K562 (cell line): ENCODE measurements around the gene NEDD8. TPM values are rescaled to one million over a fixed set of nuclear protein-coding genes. Genes with fewer than 3 reads are reported as not detected.

Experiments
- CBX8 ChIP-seq: fragments of 200-600 bp; sonication (generic); IDR thresholded peaks from 2 replicates; pipeline ENCODE4 v1.6.1; 2012; ENCODE audit warnings: borderline replicate concordance, mixed run types, low read depth, mild to moderate bottlenecking, moderate library complexity, mixed read lengths, low read length, control low read depth, inconsistent platforms; ENCODE audit not compliant: poor library complexity, severe bottlenecking; ENCODE audit errors: extremely low read depth
- CC2D1A ChIP-seq: fragments of 450-650 bp; IDR thresholded peaks from 2 replicates; pipeline ENCODE4 v1.6.1; 2017; ENCODE audit warnings: mild to moderate bottlenecking
- CCAR2 ChIP-seq: fragments of 200-400 bp; formaldehyde crosslinking; IDR thresholded peaks from 2 replicates; pipeline ENCODE4 v1.6.1; 2017; ENCODE audit warnings: mild to moderate bottlenecking, low read depth, low read length
- EP300 ChIP-seq: IDR thresholded peaks from 2 replicates; pipeline ENCODE4 v1.6.1; 2012; ENCODE audit warnings: low read length, improper control_type of control experiment
- ESRRB ChIP-seq: fragments of 250-450 bp; sonication (Bioruptor Pico); IDR thresholded peaks from 2 replicates; pipeline ENCODE4 v1.5.0; 2020; ENCODE audit warnings: mild to moderate bottlenecking, moderate library complexity, borderline replicate concordance
- ETV1 ChIP-seq: fragments of 450-650 bp; conservative IDR thresholded peaks from 2 replicates; pipeline ENCODE4 v1.6.1; 2016; ENCODE audit warnings: missing genetic modification characterization, control low read depth, low read depth, missing compliant biosample characterization
- KDM1A ChIP-seq, 2 experiments: fragments of 450-650 bp; IDR thresholded peaks; 2 replicates each; pipeline ENCODE4 v1.6.1; 2016; ENCODE audit warnings: mild to moderate bottlenecking in 2 of 2
- LEF1 ChIP-seq: fragments of 450-650 bp; IDR thresholded peaks from 2 replicates; pipeline ENCODE4 v1.6.1; 2016; ENCODE audit warnings: mild to moderate bottlenecking
- NFIC ChIP-seq: fragments of 450-650 bp; IDR thresholded peaks from 2 replicates; pipeline ENCODE4 v1.6.1; 2017; ENCODE audit warnings: mild to moderate bottlenecking, inconsistent platforms
- NFIX ChIP-seq: fragments of 250-450 bp; sonication (Bioruptor Pico); IDR thresholded peaks from 2 replicates; pipeline ENCODE4 v1.4.0; 2020; ENCODE audit warnings: low read depth, mild to moderate bottlenecking, moderate library complexity
- POLR2AphosphoS5 ChIP-seq: IDR thresholded peaks from 2 replicates; pipeline ENCODE4 v1.6.1; 2011; ENCODE audit warnings: mild to moderate bottlenecking, low read depth, low read length, moderate library complexity; ENCODE audit not compliant: control insufficient read depth, insufficient read depth
- SIX5 ChIP-seq, 2 experiments: IDR thresholded peaks; 2 replicates each; pipeline ENCODE4 v1.6.1; 2011; ENCODE audit warnings: low read length in 2 of 2, borderline replicate concordance in 1 of 2, low read depth in 1 of 2, mild to moderate bottlenecking in 1 of 2, moderate library complexity in 1 of 2; ENCODE audit not compliant: insufficient read depth in 1 of 2
- SRSF1 ChIP-seq: fragments of 200-400 bp; formaldehyde crosslinking; IDR thresholded peaks from 2 replicates; pipeline ENCODE4 v1.6.1; 2017; ENCODE audit warnings: mild to moderate bottlenecking, low read depth, low read length, moderate library complexity
- TAL1 ChIP-seq: fragments of 450-650 bp; IDR thresholded peaks from 2 replicates; pipeline ENCODE4 v1.6.1; 2016; ENCODE audit warnings: mild to moderate bottlenecking
- TGIF2 ChIP-seq: sonication (generic); formaldehyde crosslinking; IDR thresholded peaks from 2 replicates; pipeline ENCODE4 v1.8.1; 2022; ENCODE audit warnings: mild to moderate bottlenecking, missing genetic modification reagents, moderate library complexity
- ZNF282 ChIP-seq: sonication (generic); formaldehyde crosslinking; IDR thresholded peaks from 2 replicates; pipeline ENCODE4 v1.8.1; 2023; ENCODE audit warnings: missing genetic modification reagents
- ZNF354B ChIP-seq: fragments of 250-450 bp; sonication (Bioruptor Pico); IDR thresholded peaks from 2 replicates; pipeline ENCODE4 v1.4.0; 2020
- polyA plus RNA-seq, 8 experiments: library from polyadenylated mRNA; depleted of rRNA in 4 of 8; stranded (reverse) in 5 of 8; unstranded in 3 of 8; fragments of >200 nt; fragmentation: Nextera tagmentation in 2 of 8; fragmentation: Illumina TruSeq in 1 of 8; extraction: Ambion mirVana in 2 of 8; extraction: Trizol in 1 of 8; gene quantifications; 2 replicates each; pipeline versions ENCODE4 v1.2.1 to v1.2.3, GENCODE V29; 2011 to 2014; ENCODE audit warnings: inconsistent platforms in 1 of 8, missing spikeins in 1 of 8
- total RNA-seq, 7 experiments: library from RNA; depleted of rRNA in 6 of 7; stranded (reverse); fragments of >200 nt in 6 of 7; fragmentation: Illumina TruSeq in 2 of 7; extraction: Trizol in 2 of 7; gene quantifications; 2 replicates each; pipeline versions ENCODE4 v1.2.1 to v1.2.3, GENCODE V29; 2011 to 2021; ENCODE audit warnings: low replicate concordance in 1 of 7
- TF ChIP-seq, protein P1 (sequence below): fragments of 250-450 bp; sonication (Bioruptor Pico); IDR thresholded peaks from 2 replicates; pipeline ENCODE4 v1.4.0; 2020; ENCODE audit warnings: mild to moderate bottlenecking, moderate library complexity
- TF ChIP-seq, protein P2 (sequence below): sonication (generic); formaldehyde crosslinking; IDR thresholded peaks from 2 replicates; pipeline ENCODE4 v1.8.0; 2022; ENCODE audit warnings: mild to moderate bottlenecking, missing genetic modification reagents
- TF ChIP-seq, protein P3 (sequence below): sonication (generic); IDR thresholded peaks from 2 replicates; pipeline ENCODE4 v1.6.1; 2016

Gene NEDD8
- total and polyA plus RNA-seq, 9 of the 15 experiments (the other 6 are each of a cell fraction or from before 2014, with no cell fraction given), result 142 to 691 (median 260) TPM

DNA sequence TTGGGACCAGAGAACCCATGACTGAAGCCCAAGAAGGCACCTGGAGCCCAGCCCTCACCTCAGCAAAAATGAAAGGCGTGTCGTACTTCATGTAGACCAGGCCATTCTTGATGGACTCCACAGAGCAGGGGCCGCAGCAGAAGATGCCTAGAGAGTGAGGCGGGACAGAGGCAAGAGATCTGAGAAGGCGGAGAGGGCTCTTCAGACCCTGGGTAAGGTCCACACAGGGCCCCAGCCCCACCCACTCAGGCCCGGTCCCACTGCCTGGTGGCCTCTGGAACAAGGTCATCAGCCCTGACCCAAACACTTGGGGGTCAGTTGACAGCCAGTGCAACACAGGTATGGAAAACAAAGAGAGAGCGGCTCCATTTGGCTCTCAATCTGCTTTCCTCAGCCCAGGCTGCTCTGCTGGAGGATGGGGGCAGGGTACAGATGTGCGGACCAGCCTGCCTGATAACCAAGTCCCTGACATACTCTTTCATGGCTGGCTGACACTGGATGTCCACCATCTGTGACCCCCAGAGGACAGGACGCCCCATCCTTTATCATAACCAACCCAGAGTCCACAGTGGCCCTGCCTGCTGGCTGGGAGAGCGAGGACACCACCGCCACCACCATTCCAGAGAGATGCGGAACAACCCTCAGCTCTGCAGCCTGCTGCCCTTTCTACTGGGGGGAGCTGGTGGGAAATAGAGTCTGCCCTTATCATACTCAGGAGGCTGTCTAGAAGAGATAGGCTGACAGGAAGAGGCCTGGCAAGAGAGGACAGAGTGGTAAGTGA, 24.0 kb upstream of the NEDD8 start (continued):
- TF ChIP-seq POLR2AphosphoS5 (peak; percentile 81), TGIF2 (no peak), CC2D1A (peak; percentile 86; the same call in 1 of the 2 replicates), EP300 (peak; percentile 66; the same call in 1 of the 2 replicates), ZNF282 (CRISPR knock-in tag) (no peak), SRSF1 (no peak), KDM1A (IDR thresholded peaks at IDR 0.05) (peak; percentile 84 to 86), NFIX (CRISPR knock-in tag) (no peak), CCAR2 (no peak), TAL1 (peak; percentile 90), CBX8 (no peak), ZNF354B (CRISPR knock-in tag) (no peak), LEF1 (peak; percentile 73; the same call in 1 of the 2 replicates), SIX5 (IDR thresholded peaks at IDR 0.05; ENCODE audit: borderline replicate concordance in 1 of 2, insufficient read depth in 1 of 2, low read depth in 1 of 2, low read length in 2 of 2) (no peak), NFIC (peak; percentile 88), ETV1 (tag) (no peak), ESRRB (CRISPR knock-in tag) (no peak)
- TF ChIP-seq, protein P1, sequence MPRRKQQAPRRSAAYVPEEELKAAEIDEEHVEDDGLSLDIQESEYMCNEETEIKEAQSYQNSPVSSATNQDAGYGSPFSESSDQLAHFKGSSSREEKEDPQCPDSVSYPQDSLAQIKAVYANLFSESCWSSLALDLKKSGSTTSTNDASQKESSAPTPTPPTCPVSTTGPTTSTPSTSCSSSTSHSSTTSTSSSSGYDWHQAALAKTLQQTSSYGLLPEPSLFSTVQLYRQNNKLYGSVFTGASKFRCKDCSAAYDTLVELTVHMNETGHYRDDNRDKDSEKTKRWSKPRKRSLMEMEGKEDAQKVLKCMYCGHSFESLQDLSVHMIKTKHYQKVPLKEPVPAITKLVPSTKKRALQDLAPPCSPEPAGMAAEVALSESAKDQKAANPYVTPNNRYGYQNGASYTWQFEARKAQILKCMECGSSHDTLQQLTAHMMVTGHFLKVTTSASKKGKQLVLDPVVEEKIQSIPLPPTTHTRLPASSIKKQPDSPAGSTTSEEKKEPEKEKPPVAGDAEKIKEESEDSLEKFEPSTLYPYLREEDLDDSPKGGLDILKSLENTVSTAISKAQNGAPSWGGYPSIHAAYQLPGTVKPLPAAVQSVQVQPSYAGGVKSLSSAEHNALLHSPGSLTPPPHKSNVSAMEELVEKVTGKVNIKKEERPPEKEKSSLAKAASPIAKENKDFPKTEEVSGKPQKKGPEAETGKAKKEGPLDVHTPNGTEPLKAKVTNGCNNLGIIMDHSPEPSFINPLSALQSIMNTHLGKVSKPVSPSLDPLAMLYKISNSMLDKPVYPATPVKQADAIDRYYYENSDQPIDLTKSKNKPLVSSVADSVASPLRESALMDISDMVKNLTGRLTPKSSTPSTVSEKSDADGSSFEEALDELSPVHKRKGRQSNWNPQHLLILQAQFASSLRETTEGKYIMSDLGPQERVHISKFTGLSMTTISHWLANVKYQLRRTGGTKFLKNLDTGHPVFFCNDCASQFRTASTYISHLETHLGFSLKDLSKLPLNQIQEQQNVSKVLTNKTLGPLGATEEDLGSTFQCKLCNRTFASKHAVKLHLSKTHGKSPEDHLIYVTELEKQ, result no peak
- TF ChIP-seq, protein P2, sequence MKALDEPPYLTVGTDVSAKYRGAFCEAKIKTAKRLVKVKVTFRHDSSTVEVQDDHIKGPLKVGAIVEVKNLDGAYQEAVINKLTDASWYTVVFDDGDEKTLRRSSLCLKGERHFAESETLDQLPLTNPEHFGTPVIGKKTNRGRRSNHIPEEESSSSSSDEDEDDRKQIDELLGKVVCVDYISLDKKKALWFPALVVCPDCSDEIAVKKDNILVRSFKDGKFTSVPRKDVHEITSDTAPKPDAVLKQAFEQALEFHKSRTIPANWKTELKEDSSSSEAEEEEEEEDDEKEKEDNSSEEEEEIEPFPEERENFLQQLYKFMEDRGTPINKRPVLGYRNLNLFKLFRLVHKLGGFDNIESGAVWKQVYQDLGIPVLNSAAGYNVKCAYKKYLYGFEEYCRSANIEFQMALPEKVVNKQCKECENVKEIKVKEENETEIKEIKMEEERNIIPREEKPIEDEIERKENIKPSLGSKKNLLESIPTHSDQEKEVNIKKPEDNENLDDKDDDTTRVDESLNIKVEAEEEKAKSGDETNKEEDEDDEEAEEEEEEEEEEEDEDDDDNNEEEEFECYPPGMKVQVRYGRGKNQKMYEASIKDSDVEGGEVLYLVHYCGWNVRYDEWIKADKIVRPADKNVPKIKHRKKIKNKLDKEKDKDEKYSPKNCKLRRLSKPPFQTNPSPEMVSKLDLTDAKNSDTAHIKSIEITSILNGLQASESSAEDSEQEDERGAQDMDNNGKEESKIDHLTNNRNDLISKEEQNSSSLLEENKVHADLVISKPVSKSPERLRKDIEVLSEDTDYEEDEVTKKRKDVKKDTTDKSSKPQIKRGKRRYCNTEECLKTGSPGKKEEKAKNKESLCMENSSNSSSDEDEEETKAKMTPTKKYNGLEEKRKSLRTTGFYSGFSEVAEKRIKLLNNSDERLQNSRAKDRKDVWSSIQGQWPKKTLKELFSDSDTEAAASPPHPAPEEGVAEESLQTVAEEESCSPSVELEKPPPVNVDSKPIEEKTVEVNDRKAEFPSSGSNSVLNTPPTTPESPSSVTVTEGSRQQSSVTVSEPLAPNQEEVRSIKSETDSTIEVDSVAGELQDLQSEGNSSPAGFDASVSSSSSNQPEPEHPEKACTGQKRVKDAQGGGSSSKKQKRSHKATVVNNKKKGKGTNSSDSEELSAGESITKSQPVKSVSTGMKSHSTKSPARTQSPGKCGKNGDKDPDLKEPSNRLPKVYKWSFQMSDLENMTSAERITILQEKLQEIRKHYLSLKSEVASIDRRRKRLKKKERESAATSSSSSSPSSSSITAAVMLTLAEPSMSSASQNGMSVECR (CRISPR knock-in tag), result no peak
- TF ChIP-seq, protein P3, sequence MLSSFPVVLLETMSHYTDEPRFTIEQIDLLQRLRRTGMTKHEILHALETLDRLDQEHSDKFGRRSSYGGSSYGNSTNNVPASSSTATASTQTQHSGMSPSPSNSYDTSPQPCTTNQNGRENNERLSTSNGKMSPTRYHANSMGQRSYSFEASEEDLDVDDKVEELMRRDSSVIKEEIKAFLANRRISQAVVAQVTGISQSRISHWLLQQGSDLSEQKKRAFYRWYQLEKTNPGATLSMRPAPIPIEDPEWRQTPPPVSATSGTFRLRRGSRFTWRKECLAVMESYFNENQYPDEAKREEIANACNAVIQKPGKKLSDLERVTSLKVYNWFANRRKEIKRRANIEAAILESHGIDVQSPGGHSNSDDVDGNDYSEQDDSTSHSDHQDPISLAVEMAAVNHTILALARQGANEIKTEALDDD, result peak; percentile 37; the same call in 1 of the 2 replicates
